Osteoblast (primary cell): ENCODE results near the gene MOCS2. TPM values are rescaled to one million over a fixed set of nuclear protein-coding genes. Genes with fewer than 3 reads are reported as not detected.
A peak's percentile ranks its signal among the peaks of the same experiment; 100 is the strongest.

Source experiments
- DNase-seq: peaks from one replicate; pipeline ENCODE4 v3.0.0; 2011; ENCODE audit warnings: low spot score, mixed read lengths; ENCODE audit not compliant: insufficient read length; ENCODE audit errors: missing footprints
- H2AFZ ChIP-seq: 2 replicates; pipeline ENCODE4 v1.6.0; 2011; ENCODE audit warnings: mild to moderate bottlenecking, low read length
- H3K27ac ChIP-seq: 2 replicates; pipeline ENCODE4 v1.5.1; 2011; ENCODE audit warnings: mild to moderate bottlenecking, low read depth, low read length, moderate library complexity
- H3K27me3 ChIP-seq: 2 replicates; pipeline ENCODE4 v1.6.0; 2012; ENCODE audit warnings: mild to moderate bottlenecking, control low read depth, inconsistent platforms, low read length, moderate library complexity; ENCODE audit not compliant: insufficient read depth
- H3K36me3 ChIP-seq: 2 replicates; pipeline ENCODE4 v1.5.1; 2011; ENCODE audit warnings: mild to moderate bottlenecking, low read length, control low read depth, moderate library complexity; ENCODE audit not compliant: insufficient read depth
- H3K4me1 ChIP-seq: 2 replicates; pipeline ENCODE4 v1.5.1; 2011; ENCODE audit warnings: mild to moderate bottlenecking, low read length, control low read depth, moderate library complexity; ENCODE audit not compliant: insufficient read depth
- H3K4me2 ChIP-seq: 2 replicates; pipeline ENCODE4 v1.6.0; 2011; ENCODE audit warnings: mild to moderate bottlenecking, low read length; ENCODE audit not compliant: insufficient read depth
- H3K4me3 ChIP-seq: fragments of 200-600 bp; sonication (generic); 3 replicates; pipeline ENCODE4 v1.5.1; 2012; ENCODE audit warnings: mild to moderate bottlenecking, low read length, inconsistent platforms; ENCODE audit not compliant: insufficient read depth
- H3K79me2 ChIP-seq: 2 replicates; pipeline ENCODE4 v1.6.0; 2012; ENCODE audit warnings: mild to moderate bottlenecking, low read length, control low read depth, inconsistent platforms; ENCODE audit not compliant: insufficient read depth
- H3K9me3 ChIP-seq: 2 replicates; pipeline ENCODE4 v1.5.1; 2011; ENCODE audit warnings: low read depth, low read length, control low read depth
- H4K20me1 ChIP-seq: 2 replicates; pipeline ENCODE4 v1.6.0; 2012; ENCODE audit warnings: mild to moderate bottlenecking, low read length, control low read depth; ENCODE audit not compliant: insufficient read depth
- CTCF ChIP-seq: IDR thresholded peaks from 2 replicates; pipeline ENCODE4 v1.5.1; 2011; ENCODE audit warnings: mild to moderate bottlenecking, low read depth, low read length, moderate library complexity; ENCODE audit errors: extremely low read depth
- total RNA-seq: library from RNA; depleted of rRNA; stranded (reverse); fragments of >200 nt; gene quantifications from 2 replicates; pipeline ENCODE4 v1.2.3, GENCODE V29; 2012

Gene MOCS2
- total RNA-seq, 1 donor: 42.3 TPM

- no peak for DNase-seq
- H3K36me3 ChIP-seq: peaks cover 6% of the 10 kb centered on the region
- peaks cover 9% of the 10 kb centered on the region for H3K4me1 ChIP-seq
- H3K9me3 ChIP-seq: no peaks in the 10 kb centered on the region
- H3K79me2 ChIP-seq: no peaks in the 10 kb centered on the region
- no peak overlapping the region for H3K27ac ChIP-seq
- no peak overlapping the region for H3K4me2 ChIP-seq
- H3K4me3 ChIP-seq: no peak overlapping the region
- no peak for TF ChIP-seq CTCF
- H3K27me3 ChIP-seq: no peaks in the 10 kb centered on the region
- no peak overlapping the region for H2AFZ ChIP-seq
- H4K20me1 ChIP-seq: no peaks in the 10 kb centered on the region
Observed at GRCh38 chr5:53091289-53091688, 18.3 kb downstream of the MOCS2 start.

GRCh38 chr5:53090229-53090628 is 19.3 kb downstream of the MOCS2 start:
- no peaks in the 10 kb centered on the region for H3K27me3 ChIP-seq
- no peaks in the 10 kb centered on the region for H3K9me3 ChIP-seq
- DNase-seq: no peak
- H4K20me1 ChIP-seq: no peaks in the 10 kb centered on the region
- H3K36me3 ChIP-seq: peaks cover 6% of the 10 kb centered on the region
- no peak overlapping the region for H3K27ac ChIP-seq
- no peak overlapping the region for H2AFZ ChIP-seq
- H3K79me2 ChIP-seq: no peaks in the 10 kb centered on the region
- H3K4me1 ChIP-seq: peaks cover 9% of the 10 kb centered on the region
- H3K4me2 ChIP-seq: no peak overlapping the region
- TF ChIP-seq CTCF: no peak
- no peak overlapping the region for H3K4me3 ChIP-seq

GRCh38 chr5:53089481-53089991 is 20.0 kb downstream of the MOCS2 start:
- Histone ChIP-seq H3K27me3 (no peaks in the 10 kb centered on the region), H4K20me1 (no peaks in the 10 kb centered on the region), H3K79me2 (no peaks in the 10 kb centered on the region), H3K27ac (no peak overlapping the region), H3K4me1 (peaks cover 9% of the 10 kb centered on the region), H2AFZ (no peak overlapping the region), H3K4me3 (no peak overlapping the region), H3K4me2 (peak overlapping the region; percentile 14), H3K9me3 (no peaks in the 10 kb centered on the region), H3K36me3 (no peaks in the 10 kb centered on the region)
- TF ChIP-seq CTCF: no peak
- no peak for DNase-seq

GRCh38 chr5:53087621-53088121 is 21.9 kb downstream of the MOCS2 start:
- no peaks in the 10 kb centered on the region for H3K9me3 ChIP-seq
- H4K20me1 ChIP-seq: no peaks in the 10 kb centered on the region
- H3K36me3 ChIP-seq: no peaks in the 10 kb centered on the region
- no peak for TF ChIP-seq CTCF
- no peaks in the 10 kb centered on the region for H3K79me2 ChIP-seq
- H2AFZ ChIP-seq: no peak overlapping the region
- DNase-seq: no peak
- peaks cover 9% of the 10 kb centered on the region for H3K4me1 ChIP-seq
- no peak overlapping the region for H3K4me2 ChIP-seq
- no peak overlapping the region for H3K4me3 ChIP-seq
- H3K27ac ChIP-seq: no peak overlapping the region
- H3K27me3 ChIP-seq: no peaks in the 10 kb centered on the region
